NB4 (cell line): Measurements from ENCODE around the gene ANKRD52.
"Not testable (repeated sequence)": the region's sequence is repeated elsewhere in the genome, so short reads cannot be mapped to it uniquely, and the experiment has no call there.

Experiments
- DNase-seq: peaks from one replicate; pipeline ENCODE4 v3.0.0; 2010; ENCODE audit warnings: low read depth
- H3K4me3 ChIP-seq: one replicate; pipeline ENCODE4 v1.5.1; 2011; ENCODE audit warnings: mild to moderate bottlenecking, low read depth, low read length, moderate library complexity
- MYC ChIP-seq: IDR thresholded peaks from 2 replicates; pipeline ENCODE4 v1.6.1; 2011; ENCODE audit warnings: low read depth, low read length
- POLR2A ChIP-seq: IDR thresholded peaks from 2 replicates; pipeline ENCODE4 v1.6.1; 2011; ENCODE audit warnings: mild to moderate bottlenecking; ENCODE audit not compliant: insufficient read length; ENCODE audit errors: extremely low read depth
- TF ChIP-seq, protein P1 (sequence below): IDR thresholded peaks from one replicate; pipeline ENCODE4 v1.5.1; 2012; ENCODE audit warnings: low read depth, low read length
- TF ChIP-seq, protein P2 (sequence below): IDR thresholded peaks from 2 replicates; pipeline ENCODE4 v1.6.1; 2011; ENCODE audit warnings: low read depth, low read length

Gene ANKRD52

DNA sequence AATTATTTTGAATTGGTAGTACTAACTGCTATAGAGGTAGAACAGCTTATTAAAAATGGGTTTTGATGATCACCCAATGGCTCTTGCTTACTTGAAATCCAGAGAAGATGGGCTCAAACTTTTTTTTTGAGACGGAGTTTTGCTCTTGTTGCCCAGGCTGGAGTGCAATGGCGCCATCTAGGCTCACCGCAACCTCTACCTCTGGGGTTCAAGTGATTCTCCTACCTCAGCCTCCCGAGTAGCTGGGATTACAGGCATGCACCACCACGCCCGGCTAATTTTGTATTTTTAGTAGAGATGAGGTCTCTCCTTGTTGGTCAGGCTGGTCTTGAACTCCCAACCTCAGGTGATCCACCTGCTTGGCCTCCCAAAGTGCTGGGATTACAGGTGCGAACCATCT lies 4.8 kb upstream of the ANKRD52 start:
- TF ChIP-seq, protein P1, sequence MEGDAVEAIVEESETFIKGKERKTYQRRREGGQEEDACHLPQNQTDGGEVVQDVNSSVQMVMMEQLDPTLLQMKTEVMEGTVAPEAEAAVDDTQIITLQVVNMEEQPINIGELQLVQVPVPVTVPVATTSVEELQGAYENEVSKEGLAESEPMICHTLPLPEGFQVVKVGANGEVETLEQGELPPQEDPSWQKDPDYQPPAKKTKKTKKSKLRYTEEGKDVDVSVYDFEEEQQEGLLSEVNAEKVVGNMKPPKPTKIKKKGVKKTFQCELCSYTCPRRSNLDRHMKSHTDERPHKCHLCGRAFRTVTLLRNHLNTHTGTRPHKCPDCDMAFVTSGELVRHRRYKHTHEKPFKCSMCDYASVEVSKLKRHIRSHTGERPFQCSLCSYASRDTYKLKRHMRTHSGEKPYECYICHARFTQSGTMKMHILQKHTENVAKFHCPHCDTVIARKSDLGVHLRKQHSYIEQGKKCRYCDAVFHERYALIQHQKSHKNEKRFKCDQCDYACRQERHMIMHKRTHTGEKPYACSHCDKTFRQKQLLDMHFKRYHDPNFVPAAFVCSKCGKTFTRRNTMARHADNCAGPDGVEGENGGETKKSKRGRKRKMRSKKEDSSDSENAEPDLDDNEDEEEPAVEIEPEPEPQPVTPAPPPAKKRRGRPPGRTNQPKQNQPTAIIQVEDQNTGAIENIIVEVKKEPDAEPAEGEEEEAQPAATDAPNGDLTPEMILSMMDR, result peak; percentile 37
- not testable (repeated sequence) for H3K4me3 ChIP-seq
- peak; percentile 58 for DNase-seq

DNA sequence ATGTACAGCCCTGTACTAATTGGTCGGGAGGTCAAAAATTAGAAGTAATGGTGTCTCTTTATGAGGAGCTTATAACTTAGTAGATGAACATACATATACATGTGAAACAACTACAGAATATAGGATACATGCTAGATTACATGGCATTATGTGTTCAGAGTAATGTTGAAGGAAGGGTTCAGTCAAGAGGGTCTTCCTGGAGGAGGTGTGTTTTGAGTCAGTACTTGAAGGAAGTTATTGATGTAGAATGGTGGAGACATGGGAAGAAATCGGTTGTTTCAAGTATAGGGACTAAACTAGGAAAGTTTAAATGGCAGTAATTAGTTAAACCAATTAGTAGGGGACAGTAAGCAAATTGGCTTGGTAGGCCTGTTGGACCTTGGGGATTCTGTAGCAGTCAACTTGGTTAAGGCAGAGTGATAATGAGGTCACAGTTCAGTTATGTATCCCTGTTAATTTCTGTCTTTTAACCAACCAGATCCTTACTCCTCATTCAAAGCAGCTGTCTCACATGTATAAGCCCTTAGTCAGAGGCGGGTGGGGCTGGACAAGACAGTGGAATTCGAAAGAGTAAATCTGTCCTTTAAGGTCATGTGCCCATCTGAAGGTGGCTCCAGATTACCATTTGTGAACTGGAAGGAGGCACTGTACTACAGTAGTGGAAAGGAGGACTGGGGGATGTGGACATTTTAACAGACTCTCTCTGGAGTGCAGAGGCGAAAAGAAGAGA lies 3.5 kb upstream of the ANKRD52 start:
- no peak for DNase-seq
- H3K4me3 ChIP-seq, result no peak overlapping the region
- TF ChIP-seq POLR2A, result no peak
- TF ChIP-seq, protein P1, result no peak
- no peak for TF ChIP-seq MYC
- TF ChIP-seq, protein P2, sequence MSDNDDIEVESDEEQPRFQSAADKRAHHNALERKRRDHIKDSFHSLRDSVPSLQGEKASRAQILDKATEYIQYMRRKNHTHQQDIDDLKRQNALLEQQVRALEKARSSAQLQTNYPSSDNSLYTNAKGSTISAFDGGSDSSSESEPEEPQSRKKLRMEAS, result no peak

DNA sequence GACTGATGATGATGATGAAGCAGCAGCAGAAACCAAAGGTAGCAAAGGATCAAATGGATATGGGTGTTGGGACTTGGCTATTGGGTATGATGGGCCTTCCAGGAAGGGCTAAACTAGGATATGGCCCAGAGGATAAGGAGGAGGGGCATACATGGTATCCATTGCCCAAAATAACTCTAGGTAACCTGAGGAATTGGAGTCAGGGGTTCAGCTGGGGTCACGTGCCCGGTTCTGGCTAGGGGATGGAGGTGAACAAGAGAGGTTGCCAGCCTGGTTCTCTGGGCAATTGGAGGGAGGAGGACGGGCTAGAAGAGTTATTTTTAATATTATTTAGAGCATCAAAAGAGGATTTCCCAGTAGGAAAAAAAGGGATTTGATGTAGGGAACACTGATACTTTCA lies 2.7 kb upstream of the ANKRD52 start:
- TF ChIP-seq, protein P1, result no peak
- TF ChIP-seq POLR2A (no peak), MYC (no peak)
- TF ChIP-seq, protein P2, result no peak
- DNase-seq, result no peak
- no peak overlapping the region for H3K4me3 ChIP-seq

DNA sequence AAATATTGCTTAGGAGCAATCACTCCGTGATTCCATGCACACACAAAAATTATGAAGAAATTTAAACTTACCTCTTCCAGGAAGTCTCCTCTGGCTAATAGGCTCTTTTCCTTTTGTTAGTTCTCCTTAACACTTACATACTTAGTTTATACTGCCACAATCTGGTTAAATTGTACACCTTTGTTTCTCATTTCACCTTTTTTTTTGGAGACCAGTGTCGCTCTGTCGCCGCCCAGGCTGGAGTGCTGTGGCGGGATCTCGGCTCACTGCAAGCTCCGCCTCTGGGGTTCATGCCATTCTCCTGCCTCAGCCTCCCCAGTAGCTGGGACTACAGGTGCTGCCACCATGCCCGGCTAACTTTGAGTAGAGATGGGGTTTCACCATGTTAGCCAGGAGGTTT lies 2.2 kb upstream of the ANKRD52 start:
- no peak for DNase-seq
- no peak overlapping the region for H3K4me3 ChIP-seq
- TF ChIP-seq MYC, result no peak
- TF ChIP-seq, protein P1, result no peak
- TF ChIP-seq, protein P2, result no peak
- no peak for TF ChIP-seq POLR2A

DNA sequence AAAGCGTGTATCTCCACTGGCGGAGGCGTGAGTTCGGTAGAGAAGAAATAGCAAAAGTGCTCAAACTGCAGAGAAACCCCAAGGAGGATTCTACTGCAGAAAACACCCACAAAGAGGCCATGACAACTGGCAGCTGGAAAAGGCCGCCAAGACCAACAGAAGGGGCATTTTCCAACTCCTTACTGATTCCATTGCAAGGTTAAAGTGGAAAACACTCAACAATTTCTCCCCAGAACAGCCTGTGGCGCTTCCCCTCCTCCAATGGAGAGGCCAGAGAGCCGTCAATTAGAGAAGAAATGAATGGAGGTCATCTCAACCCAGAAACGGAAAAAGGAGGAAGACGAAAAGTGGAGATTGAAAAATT lies 618 bp upstream of the ANKRD52 start:
- no peak for DNase-seq
- H3K4me3 ChIP-seq, result peak overlapping the region; percentile 77
- TF ChIP-seq, protein P2, result no peak
- TF ChIP-seq POLR2A, result no peak

DNA sequence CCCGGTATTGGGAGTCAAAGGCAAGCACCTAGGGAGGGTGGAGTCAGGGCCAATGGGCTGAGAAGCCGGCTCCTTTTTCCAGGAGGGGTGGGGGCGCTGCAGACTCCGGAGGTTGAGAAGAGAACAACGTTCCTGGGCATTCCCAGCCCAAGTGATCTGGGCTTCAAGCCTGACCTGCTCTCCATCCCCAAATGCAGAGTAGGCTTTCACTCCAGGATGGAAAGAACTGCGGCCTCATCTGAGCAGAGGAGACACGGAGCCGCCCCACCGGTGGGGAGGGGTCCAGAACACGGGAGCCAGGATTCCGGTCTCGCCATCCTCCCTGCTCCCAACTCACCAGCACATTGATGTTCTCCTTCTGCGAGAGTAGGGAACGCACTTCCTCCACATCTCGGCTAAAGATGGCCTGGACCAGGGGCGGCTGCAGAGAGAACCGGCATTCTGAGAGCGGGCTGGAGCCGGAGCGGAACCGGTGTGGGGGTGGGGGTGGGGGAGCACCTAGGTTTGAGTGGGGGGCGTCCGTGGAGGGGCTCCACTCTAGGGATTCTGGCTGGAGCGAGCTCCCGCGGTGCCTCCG lies 605 bp downstream of the ANKRD52 start:
- peak overlapping the region; percentile 76 for H3K4me3 ChIP-seq
- TF ChIP-seq, protein P2, result no peak
- TF ChIP-seq, protein P1, result no peak
- no peak for TF ChIP-seq MYC
- TF ChIP-seq POLR2A, result no peak
- no peak for DNase-seq
